Measurements from ENCODE around the gene RAB40C. TPM values are rescaled to one million over a fixed set of nuclear protein-coding genes. Genes with fewer than 3 reads are reported as not detected.

Gene RAB40C
- total and polyA plus RNA-seq, 2 experiments from 2014 or later: 30.2 to 32.7 TPM

GRCh38 chr16:662095-662494 is 72.2 kb downstream of the RAB40C start:
- TF ChIP-seq, protein P1, sequence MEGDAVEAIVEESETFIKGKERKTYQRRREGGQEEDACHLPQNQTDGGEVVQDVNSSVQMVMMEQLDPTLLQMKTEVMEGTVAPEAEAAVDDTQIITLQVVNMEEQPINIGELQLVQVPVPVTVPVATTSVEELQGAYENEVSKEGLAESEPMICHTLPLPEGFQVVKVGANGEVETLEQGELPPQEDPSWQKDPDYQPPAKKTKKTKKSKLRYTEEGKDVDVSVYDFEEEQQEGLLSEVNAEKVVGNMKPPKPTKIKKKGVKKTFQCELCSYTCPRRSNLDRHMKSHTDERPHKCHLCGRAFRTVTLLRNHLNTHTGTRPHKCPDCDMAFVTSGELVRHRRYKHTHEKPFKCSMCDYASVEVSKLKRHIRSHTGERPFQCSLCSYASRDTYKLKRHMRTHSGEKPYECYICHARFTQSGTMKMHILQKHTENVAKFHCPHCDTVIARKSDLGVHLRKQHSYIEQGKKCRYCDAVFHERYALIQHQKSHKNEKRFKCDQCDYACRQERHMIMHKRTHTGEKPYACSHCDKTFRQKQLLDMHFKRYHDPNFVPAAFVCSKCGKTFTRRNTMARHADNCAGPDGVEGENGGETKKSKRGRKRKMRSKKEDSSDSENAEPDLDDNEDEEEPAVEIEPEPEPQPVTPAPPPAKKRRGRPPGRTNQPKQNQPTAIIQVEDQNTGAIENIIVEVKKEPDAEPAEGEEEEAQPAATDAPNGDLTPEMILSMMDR (IDR thresholded peaks at IDR 0.05; ENCODE audit: poor library complexity): no peak
- TF ChIP-seq EZH2phosphoT487 (IDR thresholded peaks at IDR 0.05; ENCODE audit: low read depth, severe bottlenecking, unreplicated experiment): no peak
- no peak for TF ChIP-seq EZH2 (IDR thresholded peaks at IDR 0.05; ENCODE audit: borderline replicate concordance)
- Histone ChIP-seq H3K27ac (no peak overlapping the region), H3K27me3 (no peaks in the 10 kb centered on the region), H3K4me3 (no peak overlapping the region), H3K4me1 (ENCODE audit: insufficient read depth) (peaks cover 3% of the 10 kb centered on the region), H2AFZ (no peak overlapping the region), H3K9me2 (replicated peaks; ENCODE audit: insufficient read depth) (no peaks in the 10 kb centered on the region), H3K36me3 (replicated peaks; ENCODE audit: insufficient read depth, low read depth) (no peaks in the 10 kb centered on the region), H3K4me2 (no peak overlapping the region), H3K79me2 (no peaks in the 10 kb centered on the region), H4K20me1 (ENCODE audit: insufficient read depth, poor library complexity, severe bottlenecking) (no peaks in the 10 kb centered on the region), H3K9me3 (ENCODE audit: low read depth) (no peaks in the 10 kb centered on the region)
- WGBS (ENCODE audit: low lambda C conversion rate, missing lambda C conversion rate): 98% methylated on average over 19 of the region's 19 CpGs
- DNase-seq (ENCODE audit: low spot score): no peak

- peaks cover 5% of the 10 kb centered on the region for H3K4me1 ChIP-seq (ENCODE audit: insufficient read depth)
- no peaks in the 10 kb centered on the region for H3K27me3 ChIP-seq
- no peaks in the 10 kb centered on the region for H4K20me1 ChIP-seq (ENCODE audit: insufficient read depth, poor library complexity, severe bottlenecking)
- H3K4me2 ChIP-seq: no peak overlapping the region
- DNase-seq (ENCODE audit: low spot score): no peak
- H3K36me3 ChIP-seq (replicated peaks; ENCODE audit: insufficient read depth, low read depth): no peaks in the 10 kb centered on the region
- H3K79me2 ChIP-seq: no peaks in the 10 kb centered on the region
- H3K27ac ChIP-seq: no peak overlapping the region
- no peaks in the 10 kb centered on the region for H3K9me2 ChIP-seq (replicated peaks; ENCODE audit: insufficient read depth)
- H2AFZ ChIP-seq: no peak overlapping the region
- H3K4me3 ChIP-seq: no peak overlapping the region
- TF ChIP-seq EZH2phosphoT487 (IDR thresholded peaks at IDR 0.05; ENCODE audit: low read depth, severe bottlenecking, unreplicated experiment) (no peak), EZH2 (IDR thresholded peaks at IDR 0.05; ENCODE audit: borderline replicate concordance) (no peak)
- TF ChIP-seq, protein P1 (IDR thresholded peaks at IDR 0.05; ENCODE audit: poor library complexity): no peak
- no peaks in the 10 kb centered on the region for H3K9me3 ChIP-seq (ENCODE audit: low read depth)
- WGBS (ENCODE audit: low lambda C conversion rate, missing lambda C conversion rate): 98% methylated on average over 21 of the region's 21 CpGs
Observed at GRCh38 chr16:662597-662996, 72.7 kb downstream of the RAB40C start.

DNA sequence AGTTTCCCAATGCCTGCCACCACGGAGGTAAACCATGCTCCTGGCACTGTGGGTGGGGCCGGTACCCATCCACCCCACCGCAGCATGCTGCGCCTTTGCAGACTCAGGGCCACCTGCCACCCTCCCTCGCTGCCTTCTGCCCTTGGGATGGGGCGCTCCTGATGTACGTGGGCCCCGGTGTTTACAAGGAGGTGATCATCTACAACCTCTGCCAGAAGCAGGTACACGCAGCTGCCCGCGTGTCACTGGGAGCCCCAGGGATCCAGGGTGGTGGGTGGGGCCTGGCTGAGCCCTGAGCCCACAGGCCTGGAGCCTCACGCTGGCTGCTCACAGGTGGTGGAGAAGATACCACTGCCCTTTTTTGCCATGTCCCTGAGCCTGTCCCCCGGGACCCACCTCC is 76.7 kb downstream of the RAB40C start:
- TF ChIP-seq, protein P1 (IDR thresholded peaks at IDR 0.05; ENCODE audit: poor library complexity): no peak
- TF ChIP-seq EZH2 (IDR thresholded peaks at IDR 0.05; ENCODE audit: borderline replicate concordance): no peak
- TF ChIP-seq EZH2phosphoT487 (IDR thresholded peaks at IDR 0.05; ENCODE audit: low read depth, severe bottlenecking, unreplicated experiment): no peak
- H3K27me3 ChIP-seq: no peaks in the 10 kb centered on the region
- no peak for DNase-seq (ENCODE audit: low spot score)
- peaks cover 4% of the 10 kb centered on the region for H3K4me1 ChIP-seq (ENCODE audit: insufficient read depth)
- no peaks in the 10 kb centered on the region for H3K9me3 ChIP-seq (ENCODE audit: low read depth)
- H3K27ac ChIP-seq: no peak overlapping the region
- no peak overlapping the region for H2AFZ ChIP-seq
- H3K79me2 ChIP-seq: peaks cover 23% of the 10 kb centered on the region
- no peaks in the 10 kb centered on the region for H3K9me2 ChIP-seq (replicated peaks; ENCODE audit: insufficient read depth)
- no peaks in the 10 kb centered on the region for H3K36me3 ChIP-seq (replicated peaks; ENCODE audit: insufficient read depth, low read depth)
- H3K4me2 ChIP-seq: no peak overlapping the region
- 92% methylated on average over 13 of the region's 13 CpGs for WGBS (ENCODE audit: low lambda C conversion rate, missing lambda C conversion rate)
- H3K4me3 ChIP-seq: no peak overlapping the region
- H4K20me1 ChIP-seq (ENCODE audit: insufficient read depth, poor library complexity, severe bottlenecking): no peaks in the 10 kb centered on the region

Measured in hepatocyte (in vitro differentiated cells).